ENCODE measurements around the gene DHX16. TPM values are rescaled to one million over a fixed set of nuclear protein-coding genes. Genes with fewer than 3 reads are reported as not detected.

DHX16 gene
- total and polyA plus RNA-seq, 9 of the 15 experiments (the other 6 are each of a cell fraction or from before 2014, with no cell fraction given), result 14.6 to 66.1 (median 47.5) TPM

DNA sequence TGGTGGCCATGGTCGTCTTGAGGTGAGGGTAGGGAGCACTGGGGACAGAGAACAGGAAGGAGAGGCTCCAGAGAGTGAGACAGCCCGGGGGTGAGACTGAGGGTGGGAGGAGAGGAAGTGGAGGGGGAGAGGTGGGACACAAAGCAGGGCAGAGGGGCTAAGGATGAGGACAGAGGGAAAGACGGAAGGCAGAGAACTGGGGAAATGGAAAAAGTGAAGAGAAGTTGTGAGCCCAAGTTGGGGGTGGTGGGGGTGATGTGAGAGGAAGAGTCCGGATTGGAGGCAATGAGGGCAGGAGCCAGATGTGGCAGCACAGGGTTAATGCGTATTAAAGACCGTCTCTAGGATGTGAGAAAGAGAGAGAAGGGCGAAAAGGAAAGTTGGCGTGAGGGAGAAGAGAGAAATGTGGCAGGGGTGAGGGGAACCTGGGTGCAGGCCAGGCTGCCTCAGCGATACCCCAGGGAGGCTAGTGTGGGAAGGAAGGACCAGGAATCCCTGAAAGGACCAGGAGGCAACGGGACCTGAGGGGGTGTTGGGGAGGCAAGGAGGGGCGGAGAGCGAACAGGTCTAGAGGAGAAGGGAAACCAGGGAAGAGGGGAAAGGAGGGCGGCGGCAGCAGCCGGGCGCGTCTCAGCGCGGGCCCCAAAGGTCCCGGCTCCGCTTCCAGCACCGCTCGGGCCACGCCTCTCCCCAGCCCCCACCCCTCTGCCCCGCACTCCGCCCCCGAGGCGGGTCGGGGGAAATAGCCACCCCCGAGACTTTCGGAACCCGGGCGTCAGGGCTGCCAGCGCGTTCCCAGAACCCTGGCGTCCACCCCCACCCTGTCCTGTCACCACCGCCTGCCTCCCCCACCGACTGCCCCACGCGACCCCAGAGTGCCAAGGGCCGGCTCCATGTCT lies 13.5 kb upstream of the DHX16 start, which contains the start of gene PPP1R18 (continued):
- TF ChIP-seq PHF20 (IDR thresholded peaks at IDR 0.05; ENCODE audit: partially characterized antibody) (no peak), MCM7 (IDR thresholded peaks at IDR 0.05) (0 out of 4 replicates have a peak, but pooled peaks have one; percentile 70 to 77)
- TF ChIP-seq, protein P1, sequence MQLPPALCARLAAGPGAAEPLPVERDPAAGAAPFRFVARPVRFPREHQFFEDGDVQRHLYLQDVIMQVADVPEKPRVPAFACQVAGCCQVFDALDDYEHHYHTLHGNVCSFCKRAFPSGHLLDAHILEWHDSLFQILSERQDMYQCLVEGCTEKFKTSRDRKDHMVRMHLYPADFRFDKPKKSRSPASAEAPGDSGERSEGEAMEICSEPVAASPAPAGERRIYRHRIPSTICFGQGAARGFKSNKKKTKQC (CRISPR knock-in tag; IDR thresholded peaks at IDR 0.05), result 0 out of 2 replicates have a peak, but pooled peaks have one; percentile 41

DNA sequence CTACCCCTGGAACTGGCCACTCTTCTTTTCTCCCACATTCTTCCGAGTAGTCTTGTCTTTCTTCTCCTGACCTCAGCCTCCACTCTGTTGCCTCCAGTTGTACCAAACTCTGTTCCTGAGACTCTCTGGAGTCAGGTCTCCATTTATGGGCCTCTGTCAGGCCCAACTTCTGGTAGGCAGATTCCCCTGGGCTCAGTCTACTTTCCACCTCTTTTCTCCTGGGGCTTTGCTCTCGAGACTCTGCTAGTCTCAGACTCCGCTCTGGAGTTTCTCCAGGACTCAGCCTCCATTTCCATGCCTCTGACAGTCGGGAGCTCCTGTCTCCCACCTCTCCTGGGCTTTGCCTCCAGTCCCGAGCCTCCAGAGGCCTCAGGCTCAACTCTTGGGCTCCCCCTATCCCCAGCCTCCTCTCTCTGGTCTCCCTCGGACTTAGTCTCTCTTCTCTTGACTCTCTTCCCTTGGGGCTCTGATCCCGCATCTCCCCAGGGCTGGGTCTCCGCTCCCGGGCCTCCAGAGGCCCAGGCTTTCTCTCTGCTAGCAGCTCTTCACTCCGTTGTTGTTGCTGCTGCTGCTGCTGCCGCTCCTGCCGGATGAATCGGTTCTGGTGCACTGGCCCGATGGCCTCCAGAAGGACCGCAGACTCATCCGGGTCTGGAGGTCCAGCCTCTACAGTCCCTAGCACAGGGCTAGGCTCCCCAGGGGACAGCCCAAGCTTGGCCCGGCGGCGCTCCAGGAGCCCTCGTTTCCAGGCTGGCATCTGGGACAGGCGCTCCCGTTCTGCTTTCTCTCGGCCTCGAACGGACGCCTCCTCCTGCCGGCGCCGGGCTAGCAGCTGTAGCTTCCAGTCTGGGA lies 12.6 kb upstream of the DHX16 start:
- FAIRE-seq (peak; percentile 19), DNase-seq (ENCODE audit: extremely low read depth in 1 of 4, low spot score in 3 of 4) (peak in 2 of 4 experiments; percentile 57 to 79), ATAC-seq (0 out of 3 replicates have a peak, but pooled peaks have one; percentile 4)
- POLR2A ChIA-PET, result interaction anchor here (0.6 to 1.2 kb wide), 8 partner anchors 10 to 473 kb away, joined by 3 to 9 read pairs (median 3); partner anchors contain the start of genes MDC1 and TCF19
- H4K20me1 ChIP-seq (replicated peaks; ENCODE audit: control insufficient read depth, insufficient read depth, low read length), result no peaks in the 10 kb centered on the region
- H3K9me1 ChIP-seq (ENCODE audit: control insufficient read depth, insufficient read depth, low read length), result no peaks in the 10 kb centered on the region
- CTCF ChIA-PET (ENCODE audit: low intra/inter-chr PET ratio), result interaction anchor here (1.0 to 1.5 kb wide), 2 partner anchors 36 to 37 kb away, joined by 4 to 6 read pairs; no protein-coding TSS in a partner anchor
- H3K9ac ChIP-seq (ENCODE audit: insufficient read depth in 1 of 2, low read depth in 2 of 2, low read length in 2 of 2), result peak overlapping the region; percentile 84 to 95
- in situ Hi-C loops (cut with MboI), result no loop called here
- H3K4me3 ChIP-seq, result peak overlapping the region; percentile 81
- H3K36me3 ChIP-seq (ENCODE audit: control insufficient read depth, insufficient read depth, low read length), result peaks cover 18% of the 10 kb centered on the region; the same call in 2 of the 3 replicates
- peak overlapping the region; percentile 97 for H3K4me2 ChIP-seq (ENCODE audit: insufficient read depth, low read length)
- peak overlapping the region; percentile 88 for H3K27ac ChIP-seq (ENCODE audit: extremely low read depth, low read depth, low read length)
- peaks cover 95% of the 10 kb centered on the region for H3K79me2 ChIP-seq (ENCODE audit: control insufficient read depth, insufficient read depth, low read length)
- no peaks in the 10 kb centered on the region for H3K27me3 ChIP-seq (ENCODE audit: control insufficient read depth in 2 of 2, insufficient read depth in 2 of 2, low read length in 2 of 2)
- H2AFZ ChIP-seq (ENCODE audit: low read depth, low read length), result peak overlapping the region; percentile 35
- intact Hi-C loops (cut with micrococcal nuclease), result loop anchor here (1.0 to 10.0 kb wide), 2 partner anchors 35 to 129 kb away; partner anchors contain the start of gene TUBB
- BruUV-seq (replicated peaks), result TSS peak; percentile 29
- peaks cover 53 to 90% of the 10 kb centered on the region in 2 experiments for H3K4me1 ChIP-seq (replicated peaks in 1 of 2; ENCODE audit: control insufficient read depth in 2 of 2, insufficient read depth in 2 of 2, low read length in 2 of 2)
- H3K9me3 ChIP-seq (replicated peaks; ENCODE audit: control insufficient read depth, insufficient read depth, low read depth, low read length), result no peaks in the 10 kb centered on the region
- WGBS (ENCODE audit: insufficient coverage, low coverage, missing lambda C conversion rate), result 16% methylated on average over 29 of the region's 29 CpGs
- TF ChIP-seq ZNF316 (IDR thresholded peaks at IDR 0.05), result no peak
- TF ChIP-seq, protein P2, sequence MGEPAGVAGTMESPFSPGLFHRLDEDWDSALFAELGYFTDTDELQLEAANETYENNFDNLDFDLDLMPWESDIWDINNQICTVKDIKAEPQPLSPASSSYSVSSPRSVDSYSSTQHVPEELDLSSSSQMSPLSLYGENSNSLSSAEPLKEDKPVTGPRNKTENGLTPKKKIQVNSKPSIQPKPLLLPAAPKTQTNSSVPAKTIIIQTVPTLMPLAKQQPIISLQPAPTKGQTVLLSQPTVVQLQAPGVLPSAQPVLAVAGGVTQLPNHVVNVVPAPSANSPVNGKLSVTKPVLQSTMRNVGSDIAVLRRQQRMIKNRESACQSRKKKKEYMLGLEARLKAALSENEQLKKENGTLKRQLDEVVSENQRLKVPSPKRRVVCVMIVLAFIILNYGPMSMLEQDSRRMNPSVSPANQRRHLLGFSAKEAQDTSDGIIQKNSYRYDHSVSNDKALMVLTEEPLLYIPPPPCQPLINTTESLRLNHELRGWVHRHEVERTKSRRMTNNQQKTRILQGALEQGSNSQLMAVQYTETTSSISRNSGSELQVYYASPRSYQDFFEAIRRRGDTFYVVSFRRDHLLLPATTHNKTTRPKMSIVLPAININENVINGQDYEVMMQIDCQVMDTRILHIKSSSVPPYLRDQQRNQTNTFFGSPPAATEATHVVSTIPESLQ (CRISPR knock-in tag; IDR thresholded peaks at IDR 0.05), result no peak
- no peak for TF ChIP-seq XRCC5 (IDR thresholded peaks at IDR 0.05; ENCODE audit: low read depth, low read length)
- no peak for TF ChIP-seq TSC22D4 (tag; IDR thresholded peaks at IDR 0.05)
- TF ChIP-seq STAT5B (CRISPR knock-in tag; IDR thresholded peaks at IDR 0.05), result no peak
- peak; percentile 47 for TF ChIP-seq HNRNPLL (IDR thresholded peaks at IDR 0.05; ENCODE audit: low read depth, low read length, poor library complexity, severe bottlenecking)
- no peak for TF ChIP-seq YBX1 (IDR thresholded peaks at IDR 0.05)
- peak in 1 of 2 experiments; percentile 40; a peak in 1 of 4 replicates for TF ChIP-seq TEAD1 (CRISPR knock-in tag; IDR thresholded peaks at IDR 0.05)
- TF ChIP-seq TAL1 (IDR thresholded peaks at IDR 0.05), result no peak
- TF ChIP-seq ZNF583 (CRISPR knock-in tag; IDR thresholded peaks at IDR 0.05), result no peak
- no peak for TF ChIP-seq ZNF507 (tag; conservative IDR thresholded peaks at IDR 0.05)
- TF ChIP-seq POLR2AphosphoS5 (IDR thresholded peaks at IDR 0.05; ENCODE audit: control insufficient read depth, insufficient read depth, low read depth, low read length), result peak; percentile 50; the same call in 1 of the 2 replicates
- peak; percentile 25; the same call in 1 of the 2 replicates for TF ChIP-seq MIER1 (IDR thresholded peaks at IDR 0.05; ENCODE audit: low read depth)
- TF ChIP-seq BRD9 (IDR thresholded peaks at IDR 0.05; ENCODE audit: low read depth, partially characterized antibody), result peak; percentile 32

All from K562 (cell line).